HG03457 (cell line): Measurements from ENCODE around the gene LRG1.
"Not testable (repeated sequence)": the region's sequence is repeated elsewhere in the genome, so short reads cannot be mapped to it uniquely, and the experiment has no call there.

Experiments
- ATAC-seq: cut with Tn5 transposase; IDR thresholded peaks from one replicate; pipeline ENCODE4 v1.9.1; 2021; ENCODE audit warnings: moderate number of reproducible peaks; ENCODE audit not compliant: unreplicated experiment

Gene LRG1

DNA sequence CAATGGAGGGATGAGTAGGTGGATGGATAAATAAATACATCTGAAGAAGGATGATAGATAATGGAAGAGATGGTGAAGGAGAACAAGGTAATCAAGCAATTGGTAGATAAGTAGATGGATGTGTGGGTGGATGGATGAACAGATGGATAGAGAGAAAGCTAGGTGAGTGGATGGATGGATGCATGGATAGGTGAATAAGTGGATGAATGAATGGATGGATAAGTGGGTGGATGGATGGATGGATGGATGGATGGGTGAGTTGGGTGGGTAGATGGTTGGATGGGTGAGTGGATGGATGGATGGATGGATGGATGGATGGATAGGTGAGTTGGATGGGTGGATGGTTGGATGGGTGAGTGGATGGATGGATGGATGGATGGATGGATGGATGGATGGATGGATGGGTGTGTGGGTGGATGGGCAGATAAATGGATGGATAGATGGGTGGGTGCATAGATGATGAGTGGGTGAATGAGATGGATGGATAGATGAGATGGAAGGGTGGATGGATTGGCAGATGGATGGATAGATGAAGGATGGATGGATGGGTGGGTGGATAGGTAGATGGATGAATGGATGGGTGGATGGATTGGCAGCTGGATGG, 13.4 kb upstream of the LRG1 start:
- no peak for ATAC-seq

- ATAC-seq = no peak
These were observed 12.6 kb upstream of the LRG1 start for GRCh38 chr19:4552525-4552819.

GRCh38 chr19:4550479-4551050, 10.7 kb upstream of the LRG1 start:
- no peak for ATAC-seq

DNA sequence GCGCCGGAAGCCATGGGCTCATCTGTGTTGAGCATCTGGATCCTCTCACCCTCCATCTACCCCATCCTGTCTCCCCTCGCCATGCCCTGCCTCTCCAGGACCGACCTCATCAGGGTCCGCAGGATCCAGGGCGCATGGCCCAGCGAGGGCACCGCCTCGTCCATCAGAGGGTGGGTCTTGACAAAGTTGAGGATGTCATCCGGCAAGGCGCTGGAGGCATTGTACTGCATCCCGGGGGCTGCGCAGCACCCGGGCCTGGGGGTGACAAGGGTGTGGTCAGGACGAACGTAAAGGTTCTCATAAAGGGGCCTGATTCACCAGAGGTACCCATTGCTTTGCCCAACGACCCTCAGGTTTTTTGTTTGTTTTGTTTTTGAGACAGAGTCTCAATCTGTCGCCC, 10.2 kb upstream of the LRG1 start:
- no peak for ATAC-seq

- ATAC-seq = no peak
These were observed 8.4 kb upstream of the LRG1 start for GRCh38 chr19:4548238-4548584.

- ATAC-seq = no peak
These were observed 7.7 kb upstream of the LRG1 start for GRCh38 chr19:4547303-4548237.

DNA sequence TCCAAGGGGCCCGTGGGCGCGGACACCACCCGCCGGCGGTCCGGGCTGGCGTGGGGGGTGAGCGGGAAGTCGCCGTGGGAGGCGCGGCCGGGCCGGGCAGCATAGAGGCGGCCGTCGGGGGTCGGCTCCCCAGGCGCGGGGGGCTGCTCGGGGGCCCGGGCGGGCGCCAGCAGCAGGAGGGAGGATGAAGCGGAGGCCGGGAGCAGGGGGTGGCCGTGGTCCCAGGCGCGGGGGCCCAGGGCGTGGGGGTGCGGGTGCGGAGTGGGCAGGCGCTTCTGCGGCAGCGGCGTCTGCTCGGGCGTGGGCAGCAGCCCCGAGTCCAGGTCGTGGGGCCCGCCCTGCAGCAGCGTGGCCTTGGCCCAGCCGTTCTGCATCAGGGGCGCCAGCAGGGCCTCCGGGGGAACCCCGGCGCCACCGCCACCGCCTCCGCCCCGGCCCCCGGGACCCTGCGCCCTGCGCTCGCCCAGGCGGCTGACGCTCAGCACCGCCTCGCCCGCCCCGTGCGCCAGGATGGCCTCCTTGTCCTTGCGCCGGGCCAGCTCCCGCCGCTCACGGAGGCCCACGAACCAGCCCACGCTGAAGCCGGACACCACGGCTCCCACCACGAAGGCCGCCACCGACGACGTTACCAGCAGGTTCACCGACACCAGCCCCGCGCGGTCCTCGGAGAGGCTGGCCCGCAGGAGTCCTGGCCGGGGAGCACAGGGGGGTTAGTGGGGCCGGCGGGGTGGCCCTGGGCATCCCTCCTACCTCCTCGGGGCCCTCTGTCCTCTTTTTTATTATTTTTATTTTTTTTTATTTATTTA, 4.2 kb upstream of the LRG1 start:
- ATAC-seq = no peak

GRCh38 chr19:4542896-4543841, 3.3 kb upstream of the LRG1 start:
- ATAC-seq = no peak

DNA sequence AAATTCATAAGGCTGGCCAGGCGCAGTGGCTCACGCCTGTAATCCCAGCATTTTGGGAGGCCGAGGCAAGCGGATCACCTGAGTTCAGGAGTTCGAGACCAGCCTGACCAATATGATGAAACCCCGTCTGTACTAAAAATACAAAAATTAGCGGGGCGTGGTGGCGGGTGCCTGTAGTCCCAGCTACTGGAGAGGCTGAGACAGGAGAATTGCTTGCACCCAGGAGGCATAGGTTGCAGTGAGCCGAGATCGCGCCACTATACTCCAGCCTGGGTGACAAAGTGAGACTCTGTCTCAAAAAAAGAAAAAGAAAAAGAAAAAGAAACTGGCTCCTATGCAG, 1.9 kb upstream of the LRG1 start:
- ATAC-seq = not testable (repeated sequence)

GRCh38 chr19:4541114-4541805, 1.4 kb upstream of the LRG1 start:
- ATAC-seq = no peak

DNA sequence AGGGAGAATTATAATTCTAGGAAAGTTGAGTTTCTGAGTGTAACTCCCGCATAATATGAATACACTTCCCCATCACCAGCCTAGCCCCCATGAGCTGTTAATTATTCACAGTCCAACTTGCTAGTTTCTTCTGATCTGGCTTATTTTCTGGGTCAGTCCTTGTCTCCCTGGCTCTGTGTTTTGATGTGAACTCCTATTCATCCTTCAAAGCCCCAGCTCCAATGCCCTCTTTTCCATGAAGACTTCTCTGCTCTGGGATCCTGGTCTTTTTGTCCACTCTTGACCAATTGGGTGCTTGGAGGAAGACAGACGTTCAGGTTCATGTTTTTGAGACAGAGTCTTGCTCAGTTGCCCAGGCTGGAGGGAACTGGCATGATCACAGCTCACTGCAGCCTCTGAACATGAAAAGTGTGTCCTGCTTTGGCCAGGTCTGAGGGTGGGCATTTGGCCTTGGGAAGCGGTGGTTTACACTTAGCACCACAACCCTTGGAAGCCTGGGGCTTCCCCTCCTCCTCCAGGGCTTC, 605 bp downstream of the LRG1 start:
- ATAC-seq = no peak

- ATAC-seq = no peak
These were observed 1.3 kb downstream of the LRG1 start for GRCh38 chr19:4538601-4538954.

- ATAC-seq = no peak
These were observed 1.8 kb downstream of the LRG1 start for GRCh38 chr19:4537953-4538600.

GRCh38 chr19:4536798-4537197, 3.0 kb downstream of the LRG1 start:
- no peak for ATAC-seq

DNA sequence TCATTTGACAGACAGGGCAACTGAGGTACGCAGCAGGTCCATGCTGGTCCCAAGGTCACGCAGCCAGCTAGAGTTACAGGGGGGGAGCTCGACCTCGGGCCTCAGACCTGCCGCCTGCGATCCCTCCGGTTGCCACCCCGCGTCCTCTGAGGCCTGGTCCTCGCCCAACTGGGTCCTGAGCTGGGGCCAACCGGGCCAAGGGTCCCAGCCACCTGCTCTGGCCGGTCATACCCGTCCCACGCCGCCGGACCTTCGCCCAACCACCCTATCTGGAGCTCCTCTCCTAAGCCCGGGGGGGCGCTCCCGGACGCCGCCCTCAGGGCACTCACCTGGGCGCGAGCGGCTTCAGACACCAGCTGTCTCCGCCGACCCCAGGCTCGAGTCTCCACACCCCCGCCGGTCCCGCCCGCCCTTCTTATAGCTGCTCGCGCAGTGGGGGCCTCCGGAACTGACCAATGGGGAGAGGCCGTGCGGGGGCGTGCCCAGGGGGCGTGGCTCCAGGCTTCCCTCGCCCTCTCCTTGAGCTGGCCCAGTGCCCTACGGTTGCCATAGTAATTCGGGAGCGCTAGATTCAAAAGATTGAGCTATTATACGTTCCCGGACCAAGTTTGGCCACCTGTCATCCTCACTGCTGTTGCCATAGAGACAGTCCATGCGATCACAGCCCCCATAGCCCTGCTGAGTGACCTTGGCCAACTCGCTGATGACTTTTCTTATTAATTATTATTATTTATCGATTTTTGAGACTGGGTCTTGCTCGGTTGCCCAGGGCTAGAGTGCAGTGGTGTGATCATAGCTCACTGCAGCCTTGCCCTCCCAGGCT, 4.8 kb downstream of the LRG1 start, which contains the start of gene PLIN5:
TSS of gene PLIN5 (minus strand) at position 389 of the 823 bp plus-strand sequence. CDS start 1,150 bp downstream, outside the sequence.
- ATAC-seq = no peak

DNA sequence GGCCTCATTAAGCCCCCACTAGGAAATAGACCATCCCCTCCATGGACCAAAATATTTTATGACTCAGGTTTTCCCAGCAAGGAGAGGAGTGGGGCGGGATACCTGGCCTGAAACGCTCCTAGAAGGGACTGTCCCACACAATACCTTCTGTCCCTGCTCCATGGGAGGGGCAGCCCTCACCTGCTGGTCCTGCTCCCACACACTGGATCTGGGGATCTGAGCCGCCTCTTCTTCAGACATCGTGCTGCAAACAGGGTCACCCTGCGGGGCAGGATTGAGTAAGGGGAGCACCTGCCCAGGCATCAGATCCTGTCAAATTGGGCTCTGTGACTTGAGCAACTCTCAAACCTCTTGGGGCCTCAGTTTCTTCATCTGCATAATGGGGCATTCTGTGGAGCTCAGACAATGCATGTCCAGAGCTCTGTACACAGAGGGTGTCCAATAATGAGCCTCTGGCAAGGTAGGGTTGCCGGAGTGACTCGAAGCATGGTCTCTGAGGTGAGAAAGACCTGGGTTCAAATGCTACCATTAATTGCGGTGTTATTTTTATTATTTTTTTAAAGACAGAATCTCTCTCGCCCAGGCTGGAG, 5.9 kb downstream of the LRG1 start:
- no peak for ATAC-seq

DNA sequence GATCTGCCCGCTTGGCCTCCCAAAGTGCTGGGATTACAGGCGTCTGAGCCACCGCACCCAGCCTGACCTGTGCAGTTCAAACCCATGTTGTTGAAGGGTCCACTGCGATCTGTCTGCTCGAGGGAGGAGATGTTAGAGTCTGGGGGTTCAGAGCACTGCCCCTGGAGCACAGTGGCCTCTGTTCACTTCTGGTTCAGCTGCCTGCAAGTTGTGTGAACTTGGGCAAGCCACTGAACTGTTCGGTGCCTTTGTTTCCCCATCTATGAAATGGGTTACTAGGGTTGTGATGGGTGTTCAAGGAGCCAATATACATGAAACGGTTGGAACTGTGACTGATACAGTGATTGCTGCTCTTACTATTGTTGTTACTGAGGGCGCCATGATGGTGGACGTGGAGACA, 6.5 kb downstream of the LRG1 start:
- no peak for ATAC-seq

DNA sequence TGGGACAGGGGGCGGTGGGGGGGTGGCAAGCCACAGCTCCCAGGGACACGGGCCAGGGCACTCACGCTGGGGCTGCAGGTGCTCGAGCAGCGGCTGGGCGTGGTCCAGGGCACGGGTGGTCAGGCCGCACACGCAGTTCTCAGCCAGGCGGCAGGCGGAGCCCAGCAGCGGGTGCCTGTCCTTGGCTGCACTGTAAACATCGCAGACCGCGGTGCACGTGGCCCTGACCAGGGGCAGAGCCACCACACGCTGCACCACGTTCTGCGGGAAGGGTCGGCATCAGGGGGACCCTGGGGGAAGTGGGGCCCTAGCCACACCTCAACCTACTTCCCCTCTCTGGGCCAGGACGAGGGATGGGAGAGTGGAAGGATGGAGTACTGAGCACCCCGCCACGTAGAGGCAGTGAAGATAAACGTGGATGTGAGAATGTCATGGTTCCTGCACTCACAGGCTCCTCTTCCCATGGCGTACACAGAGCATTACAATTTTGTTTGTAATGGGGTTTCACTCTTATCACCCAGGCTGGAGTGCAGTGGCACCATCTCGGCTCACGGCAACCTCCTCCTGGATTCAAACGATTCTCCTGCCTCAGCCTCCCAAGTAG, 8.2 kb downstream of the LRG1 start:
- no peak for ATAC-seq
